ENCODE data around the gene HS6ST1.

HS6ST1 gene

DNA sequence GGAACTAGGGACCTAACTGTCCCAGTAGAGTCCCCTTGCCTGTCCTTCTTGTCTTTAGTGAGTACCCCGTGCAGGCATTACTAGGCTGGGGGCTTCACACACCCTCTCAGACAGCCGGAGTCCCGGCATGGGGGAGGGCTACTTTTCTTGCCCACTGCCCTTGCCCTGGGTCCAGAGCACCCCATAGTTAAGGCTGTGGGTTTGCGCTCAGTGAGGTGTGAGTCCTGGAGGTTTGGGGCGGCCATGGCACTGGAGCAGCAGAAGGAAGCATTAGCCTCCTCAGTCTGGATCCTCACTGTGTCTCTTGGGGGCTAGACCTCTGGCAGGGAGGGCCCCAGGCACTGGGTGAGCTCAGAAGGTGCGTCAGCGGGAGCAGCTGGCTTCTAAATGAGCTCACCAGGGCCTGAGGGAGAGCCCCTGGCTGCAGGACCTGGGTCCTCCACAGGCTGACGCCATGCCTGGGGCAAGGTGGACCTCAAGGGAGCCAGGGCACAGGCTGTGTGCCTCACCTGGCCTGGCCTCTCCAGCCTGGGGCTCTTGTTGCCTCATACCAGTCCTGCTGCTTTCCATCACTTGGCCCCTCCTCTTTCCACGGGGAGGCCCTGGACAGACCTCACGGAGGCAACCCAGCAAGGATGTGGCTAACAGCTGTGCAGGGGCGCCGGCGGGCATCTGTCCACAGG lies 27.4 kb downstream of the HS6ST1 start:
- H3K27me3 Mint-ChIP-seq, result no peaks in the 10 kb centered on the region
- H3K27ac Mint-ChIP-seq, result no peak overlapping the region
- no peak overlapping the region for H3K4me3 Mint-ChIP-seq
- peaks cover 10% of the 10 kb centered on the region for H3K36me3 Mint-ChIP-seq (ENCODE audit: low read depth)
- no peaks in the 10 kb centered on the region for H3K4me1 Mint-ChIP-seq (ENCODE audit: low read depth)
- no peaks in the 10 kb centered on the region for H3K9me3 Mint-ChIP-seq

DNA sequence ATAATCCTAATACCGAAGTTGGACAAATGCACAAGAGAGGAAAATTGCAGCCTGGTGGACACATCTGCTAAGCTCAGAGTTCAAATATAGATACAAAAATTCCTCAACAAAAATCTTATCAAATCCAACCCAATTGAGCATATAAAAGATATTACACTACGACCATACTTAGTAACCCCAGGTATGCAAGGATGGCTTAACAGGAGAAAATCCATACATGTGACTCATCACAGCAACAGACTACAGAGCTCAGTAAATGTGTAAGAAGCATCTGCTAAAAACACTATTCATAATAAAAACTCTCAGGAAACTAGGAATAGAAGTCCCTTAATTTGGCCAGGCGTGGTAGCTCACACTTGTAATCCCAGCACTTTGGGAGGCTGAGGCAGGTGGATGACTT lies 28.3 kb downstream of the HS6ST1 start:
- no peak overlapping the region for H3K4me3 Mint-ChIP-seq
- peaks cover 5% of the 10 kb centered on the region for H3K36me3 Mint-ChIP-seq (ENCODE audit: low read depth)
- H3K4me1 Mint-ChIP-seq (ENCODE audit: low read depth), result no peaks in the 10 kb centered on the region
- H3K27me3 Mint-ChIP-seq, result no peaks in the 10 kb centered on the region
- no peaks in the 10 kb centered on the region for H3K9me3 Mint-ChIP-seq
- no peak overlapping the region for H3K27ac Mint-ChIP-seq

DNA sequence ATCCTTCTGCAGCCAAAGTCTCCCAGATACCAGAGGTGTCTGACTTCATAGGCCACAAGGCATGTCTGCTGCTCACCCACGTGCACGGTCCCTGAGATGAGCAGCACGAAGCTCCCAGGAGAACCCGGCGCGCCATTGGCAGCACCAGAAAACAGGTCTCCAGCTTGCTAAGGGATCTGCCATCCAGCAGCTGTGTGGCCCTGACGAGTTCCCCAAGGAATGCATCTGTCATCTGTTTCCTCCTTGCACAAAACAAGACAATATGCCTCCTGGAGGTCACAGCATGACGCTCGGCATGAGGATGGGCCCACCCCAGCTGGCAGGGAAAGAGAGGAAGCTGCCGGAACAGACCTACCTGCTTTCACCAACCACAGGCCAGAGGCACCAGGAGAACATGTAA lies 29.2 kb downstream of the HS6ST1 start:
- H3K36me3 Mint-ChIP-seq (ENCODE audit: low read depth), result peaks cover 4% of the 10 kb centered on the region
- no peak overlapping the region for H3K4me3 Mint-ChIP-seq
- no peak overlapping the region for H3K27ac Mint-ChIP-seq
- H3K9me3 Mint-ChIP-seq, result no peaks in the 10 kb centered on the region
- no peaks in the 10 kb centered on the region for H3K4me1 Mint-ChIP-seq (ENCODE audit: low read depth)
- no peaks in the 10 kb centered on the region for H3K27me3 Mint-ChIP-seq

DNA sequence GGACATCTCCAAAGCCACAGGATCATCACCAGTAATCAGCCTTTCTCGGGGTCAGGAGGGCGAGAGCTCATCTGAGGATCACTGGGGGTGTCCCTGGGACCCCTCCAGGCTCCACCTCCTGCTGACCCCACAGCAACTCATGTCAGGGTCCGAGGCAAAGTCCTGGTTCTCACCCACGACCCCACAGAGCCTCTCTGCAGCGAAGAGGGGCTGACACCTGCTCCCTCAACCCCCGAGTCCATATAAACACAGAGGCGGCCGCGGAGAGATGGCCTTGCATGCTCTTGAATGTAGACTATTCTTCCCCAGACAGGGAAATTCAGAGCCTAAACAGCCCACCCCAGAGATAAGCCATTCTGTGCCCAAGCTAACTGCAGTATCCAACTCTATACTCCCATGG lies 29.9 kb downstream of the HS6ST1 start:
- Mint-ChIP-seq H3K27ac (no peak overlapping the region), H3K27me3 (no peaks in the 10 kb centered on the region), H3K4me1 (ENCODE audit: low read depth) (no peaks in the 10 kb centered on the region), H3K9me3 (no peaks in the 10 kb centered on the region), H3K4me3 (no peak overlapping the region), H3K36me3 (ENCODE audit: low read depth) (peaks cover 4% of the 10 kb centered on the region)

DNA sequence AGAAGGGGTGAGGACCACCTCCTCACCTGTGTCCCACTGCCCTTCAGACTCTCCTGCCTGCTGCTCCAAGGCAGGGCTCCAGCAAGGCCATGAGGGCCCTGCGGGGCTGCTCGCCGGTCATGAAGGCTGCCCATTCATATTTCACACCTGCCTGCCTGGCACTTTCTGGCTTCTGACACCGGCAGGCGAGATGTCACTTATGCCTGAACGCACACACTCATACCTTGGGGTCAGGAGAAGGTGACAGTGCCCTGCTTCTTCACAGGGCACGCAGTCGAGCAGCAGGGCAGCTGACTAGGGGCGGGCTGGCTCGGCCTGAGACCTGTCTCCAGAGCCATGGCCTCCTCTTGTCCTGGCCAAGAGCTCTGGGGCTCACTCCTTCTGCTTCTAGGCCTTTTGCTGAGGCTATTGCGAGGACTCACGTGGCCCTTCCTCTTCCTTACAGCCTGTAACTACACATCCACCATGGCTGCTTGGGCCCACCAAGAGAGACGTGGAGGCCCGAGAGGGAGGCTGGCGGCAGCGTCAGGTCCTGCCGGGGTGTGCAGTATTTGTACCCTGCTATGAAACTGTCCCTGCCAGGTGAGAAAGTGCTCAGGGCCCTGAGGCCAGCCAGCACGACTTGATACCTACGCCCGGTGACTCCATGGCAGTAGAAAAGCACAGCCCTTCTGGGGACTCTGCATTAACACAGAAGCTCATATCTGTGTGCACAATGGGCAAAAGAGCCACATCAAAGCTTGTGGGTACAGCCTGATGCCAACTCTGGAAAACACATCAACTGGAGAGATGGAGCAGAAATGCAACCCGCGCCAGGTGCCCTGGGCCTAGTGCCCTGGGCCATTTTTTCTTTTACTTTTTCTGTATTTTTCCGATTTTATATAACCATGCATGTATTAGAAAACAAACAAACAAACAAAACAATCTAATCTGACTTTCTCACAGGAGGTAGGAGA lies 30.6 kb downstream of the HS6ST1 start:
- H3K27ac Mint-ChIP-seq, result no peak overlapping the region

DNA sequence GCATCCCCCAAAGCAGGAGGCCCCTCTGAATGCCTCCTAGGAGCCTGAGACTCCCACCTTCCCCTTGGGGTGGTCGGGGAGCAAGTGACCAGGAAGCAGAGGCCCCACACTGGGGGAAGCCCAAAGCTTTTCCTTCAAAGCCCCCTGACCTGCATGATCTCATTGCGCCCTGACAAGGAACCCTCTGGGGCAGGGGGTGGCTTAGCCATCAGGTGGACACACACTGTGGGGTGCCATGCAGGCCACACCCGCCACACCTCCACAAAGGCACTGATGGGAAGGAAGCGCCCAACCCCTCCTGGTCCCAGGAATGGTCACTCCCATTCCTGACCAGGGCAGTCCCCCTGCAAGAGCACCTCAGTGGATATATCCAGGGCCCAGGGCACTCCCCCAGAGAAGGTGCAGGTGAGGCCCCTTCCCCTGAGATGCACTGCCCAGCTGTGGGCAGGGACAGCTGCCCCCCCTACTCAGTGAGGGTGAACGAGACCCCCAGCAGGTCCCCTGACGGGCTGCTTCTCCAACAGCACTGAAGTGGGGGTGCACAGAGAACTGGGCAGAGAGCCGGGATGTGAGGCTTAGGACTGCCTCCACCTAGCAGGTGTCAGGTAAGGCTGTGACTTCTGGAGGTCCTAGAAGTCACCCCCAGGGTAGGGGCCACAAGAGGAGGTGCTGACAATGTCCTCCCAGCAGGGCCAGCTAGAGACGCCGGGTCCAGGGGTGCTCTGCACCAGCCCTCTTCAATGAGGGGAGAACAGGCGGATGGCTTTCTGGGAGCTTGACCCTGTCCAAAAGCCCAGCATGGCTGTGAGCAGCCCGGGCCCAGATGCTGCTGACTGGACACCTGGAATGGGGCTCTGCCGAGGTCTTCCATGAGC lies 31.5 kb downstream of the HS6ST1 start:
- H3K27me3 Mint-ChIP-seq, result no peaks in the 10 kb centered on the region
- no peak overlapping the region for H3K27ac Mint-ChIP-seq
- no peaks in the 10 kb centered on the region for H3K9me3 Mint-ChIP-seq
- no peak overlapping the region for H3K4me3 Mint-ChIP-seq
- H3K4me1 Mint-ChIP-seq (ENCODE audit: low read depth), result peaks cover 3% of the 10 kb centered on the region
- H3K36me3 Mint-ChIP-seq (ENCODE audit: low read depth), result peaks cover 4% of the 10 kb centered on the region

More for the DNA sequence above, 30.6 kb downstream of the HS6ST1 start:
- Mint-ChIP-seq H3K9me3 (no peaks in the 10 kb centered on the region), H3K36me3 (ENCODE audit: low read depth) (peaks cover 4% of the 10 kb centered on the region), H3K4me3 (no peak overlapping the region), H3K4me1 (ENCODE audit: low read depth) (no peaks in the 10 kb centered on the region), H3K27me3 (no peaks in the 10 kb centered on the region)

DNA sequence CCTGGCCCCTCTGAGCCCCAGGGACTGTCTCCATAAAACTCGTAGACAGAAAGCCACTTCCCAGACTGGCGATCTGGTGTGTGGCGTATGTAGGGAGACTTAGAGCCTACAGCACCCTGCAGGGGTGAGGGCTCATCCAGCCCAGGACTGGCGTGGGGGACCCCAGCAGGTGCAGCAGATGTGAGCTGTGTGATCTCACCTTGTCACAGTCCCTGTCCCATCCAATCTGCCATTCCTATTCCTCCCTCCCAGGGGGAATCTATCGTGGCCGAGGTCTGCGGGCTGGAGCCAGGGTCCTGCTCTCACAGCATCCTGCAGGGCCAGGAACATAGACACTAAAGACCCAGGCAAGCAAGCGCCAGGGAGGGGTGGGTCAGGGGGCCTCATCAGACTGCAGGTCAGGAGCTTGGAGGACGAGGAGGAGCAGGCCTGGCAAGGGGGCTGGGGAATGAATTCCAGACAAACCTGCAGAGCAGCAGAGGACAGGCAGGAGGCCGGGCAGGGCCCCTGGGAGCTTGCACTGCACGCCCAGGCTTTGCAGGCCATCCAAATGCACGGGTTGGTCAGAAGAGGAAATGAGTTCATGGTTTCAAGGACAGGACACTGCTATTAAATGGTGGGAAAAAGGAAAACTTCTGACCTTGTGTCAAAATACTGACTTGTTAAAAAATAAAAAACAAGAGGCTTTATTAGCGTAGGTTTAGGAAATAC lies 32.5 kb downstream of the HS6ST1 start:
- Mint-ChIP-seq H3K4me1 (ENCODE audit: low read depth) (peaks cover 13% of the 10 kb centered on the region), H3K27me3 (no peaks in the 10 kb centered on the region), H3K9me3 (no peaks in the 10 kb centered on the region), H3K27ac (no peak overlapping the region), H3K4me3 (no peak overlapping the region), H3K36me3 (ENCODE audit: low read depth) (peaks cover 4% of the 10 kb centered on the region)

DNA sequence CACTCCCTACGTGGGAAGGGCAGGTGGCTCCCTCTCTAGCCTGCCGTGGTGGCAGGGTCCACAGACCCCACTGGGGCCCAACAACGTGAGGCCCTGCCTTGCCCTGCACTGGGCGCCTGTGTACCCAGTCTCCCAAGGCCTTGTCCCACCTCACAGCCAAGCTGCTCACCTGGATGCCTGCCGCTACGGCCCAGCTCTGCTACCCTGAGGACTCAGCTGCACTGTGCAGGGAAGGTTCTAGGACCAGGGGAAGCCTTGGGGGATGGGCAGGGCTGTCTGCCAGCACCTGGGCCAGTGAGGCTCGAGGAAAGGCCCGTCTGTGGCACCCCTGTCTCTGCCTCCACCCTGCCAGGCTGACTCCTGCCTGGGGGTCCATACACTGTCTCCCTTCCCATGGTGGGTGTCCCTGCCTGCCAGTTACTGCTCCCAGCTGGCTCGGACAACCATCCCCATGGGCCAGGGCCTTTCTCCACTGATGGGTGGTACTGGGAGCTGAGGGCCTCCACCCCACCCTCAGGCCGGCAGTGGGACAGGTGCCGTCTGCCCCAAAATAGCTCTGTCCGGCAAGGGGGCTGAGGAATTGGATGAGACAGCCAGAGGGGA lies 33.2 kb downstream of the HS6ST1 start:
- Mint-ChIP-seq H3K4me1 (ENCODE audit: low read depth) (peaks cover 20% of the 10 kb centered on the region), H3K4me3 (no peak overlapping the region), H3K27ac (no peak overlapping the region), H3K36me3 (ENCODE audit: low read depth) (peaks cover 3% of the 10 kb centered on the region), H3K27me3 (no peaks in the 10 kb centered on the region), H3K9me3 (no peaks in the 10 kb centered on the region)

DNA sequence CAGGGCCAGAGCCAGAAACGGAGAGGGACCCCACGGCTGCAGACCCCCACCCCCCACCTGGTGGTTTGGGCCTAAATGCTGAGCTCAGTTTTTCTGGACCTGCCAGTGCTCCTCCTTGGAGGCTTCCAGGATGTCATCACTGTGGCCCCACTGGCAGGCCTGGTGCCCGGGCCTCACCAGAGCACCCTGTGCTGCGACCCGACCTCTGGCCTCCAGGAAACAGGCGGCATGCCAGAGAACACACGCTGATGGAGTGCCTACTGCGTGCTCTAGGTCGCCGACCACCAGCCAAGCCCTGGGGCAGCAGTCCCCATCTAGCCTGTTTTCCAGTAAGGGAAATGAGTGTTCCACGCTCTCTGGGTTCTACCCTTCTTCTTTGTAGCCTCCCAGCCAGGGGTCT lies 33.8 kb downstream of the HS6ST1 start:
- Mint-ChIP-seq H3K36me3 (ENCODE audit: low read depth) (no peaks in the 10 kb centered on the region), H3K9me3 (no peaks in the 10 kb centered on the region), H3K27me3 (no peaks in the 10 kb centered on the region), H3K4me3 (no peak overlapping the region), H3K27ac (no peak overlapping the region), H3K4me1 (ENCODE audit: low read depth) (peaks cover 22% of the 10 kb centered on the region)

DNA sequence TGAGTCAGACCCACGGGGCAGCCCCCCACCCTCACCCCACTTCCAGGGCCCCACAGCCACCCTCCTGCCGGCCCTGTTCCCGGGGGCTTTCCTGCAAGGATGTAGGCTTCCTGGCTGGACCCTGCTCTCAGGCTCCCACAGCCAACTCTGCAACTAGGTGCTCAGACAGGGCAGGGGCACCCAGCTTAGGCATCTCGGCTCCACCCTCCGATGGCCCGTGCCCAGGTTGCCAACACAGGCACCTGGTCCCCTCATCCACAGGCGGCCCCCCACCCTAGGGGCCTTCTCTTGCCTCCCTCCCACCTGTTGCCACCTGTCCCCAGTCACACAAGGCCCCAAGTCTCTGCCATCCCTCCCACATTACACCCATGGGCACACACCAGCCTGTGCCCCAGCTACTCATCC lies 34.6 kb downstream of the HS6ST1 start:
- H3K27ac Mint-ChIP-seq, result no peak overlapping the region
- no peaks in the 10 kb centered on the region for H3K27me3 Mint-ChIP-seq
- H3K36me3 Mint-ChIP-seq (ENCODE audit: low read depth), result no peaks in the 10 kb centered on the region
- H3K4me3 Mint-ChIP-seq, result no peak overlapping the region
- no peaks in the 10 kb centered on the region for H3K9me3 Mint-ChIP-seq
- H3K4me1 Mint-ChIP-seq (ENCODE audit: low read depth), result peaks cover 27% of the 10 kb centered on the region

DNA sequence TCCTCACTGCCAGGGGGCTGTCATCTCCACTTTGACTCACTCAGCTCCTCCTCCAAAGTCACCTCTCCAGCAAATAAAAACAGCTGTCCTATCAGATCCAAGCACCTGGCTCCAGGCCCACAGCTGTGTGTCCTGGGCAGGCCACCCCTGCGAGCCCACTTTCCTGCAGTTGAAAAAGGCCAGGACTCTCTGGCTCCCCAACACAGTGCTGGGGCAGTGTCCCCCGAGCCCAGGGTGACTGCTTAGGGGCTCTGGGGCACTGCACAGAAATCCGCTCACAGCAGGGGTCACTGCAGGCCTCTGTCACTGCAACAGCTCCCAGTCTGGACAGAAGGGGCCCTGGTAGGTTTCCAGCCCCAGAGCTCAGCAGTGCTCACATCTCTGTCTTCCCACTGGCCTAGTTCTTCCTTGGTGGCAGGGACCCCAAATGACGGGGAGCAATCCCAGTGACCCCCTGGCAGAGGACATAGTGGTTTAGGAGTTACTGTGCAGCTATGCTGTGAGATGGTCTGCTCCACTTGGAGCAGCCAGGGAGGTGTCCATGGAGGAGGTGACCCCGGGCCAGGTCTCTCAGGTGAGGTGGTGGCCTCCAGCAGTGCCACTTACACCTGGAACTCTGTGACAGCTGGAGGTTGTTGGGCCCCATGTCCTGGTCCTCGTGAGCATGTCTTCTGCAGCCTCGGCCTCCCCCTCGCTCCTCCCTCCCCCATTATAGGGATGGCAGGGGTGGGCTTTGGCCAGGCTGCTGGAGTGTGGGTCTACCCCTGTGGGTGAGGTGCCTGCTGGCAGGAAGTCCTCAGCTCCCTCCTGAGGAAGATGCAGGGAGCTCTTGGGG lies 35.5 kb downstream of the HS6ST1 start:
- Mint-ChIP-seq H3K4me3 (no peak overlapping the region), H3K27me3 (no peaks in the 10 kb centered on the region), H3K36me3 (ENCODE audit: low read depth) (no peaks in the 10 kb centered on the region), H3K27ac (no peak overlapping the region), H3K9me3 (no peaks in the 10 kb centered on the region), H3K4me1 (ENCODE audit: low read depth) (peaks cover 27% of the 10 kb centered on the region)

DNA sequence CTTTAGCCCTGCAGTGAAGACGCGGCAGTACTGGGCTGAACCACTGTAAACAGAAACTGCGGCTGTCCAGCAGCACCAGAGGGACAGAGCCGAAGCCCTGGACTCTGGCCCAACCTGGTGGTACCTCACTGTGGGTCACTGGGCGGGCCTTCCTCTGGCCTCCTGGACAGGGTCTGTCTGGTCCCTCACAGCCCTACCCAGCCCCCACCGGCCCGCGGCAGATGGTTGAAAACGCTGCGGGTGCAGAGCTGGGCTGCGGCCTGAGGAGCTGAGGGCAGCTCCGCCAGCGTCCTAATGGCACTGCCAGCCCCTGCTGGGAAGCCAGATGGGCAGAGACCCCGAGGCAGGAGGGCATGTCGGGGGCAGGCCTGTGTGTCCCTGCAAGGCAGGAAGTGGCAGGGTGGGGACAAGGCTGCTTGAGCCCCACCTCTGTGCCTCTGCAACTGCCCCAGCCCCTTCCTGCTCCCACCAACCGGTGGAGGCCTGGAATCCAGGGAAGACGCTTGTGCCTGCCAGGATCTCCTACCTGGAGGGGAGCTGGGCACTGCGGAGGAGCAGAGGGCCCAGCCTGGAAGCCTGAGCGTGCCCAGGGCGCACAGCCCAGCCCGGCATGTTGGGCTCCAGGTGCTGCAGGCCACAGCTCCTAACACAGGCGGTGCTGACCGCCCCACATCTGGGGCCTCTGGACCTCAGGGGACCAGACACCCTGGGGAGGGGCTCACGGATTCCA lies 36.3 kb downstream of the HS6ST1 start:
- Mint-ChIP-seq H3K27me3 (no peaks in the 10 kb centered on the region), H3K9me3 (no peaks in the 10 kb centered on the region), H3K4me1 (ENCODE audit: low read depth) (peaks cover 27% of the 10 kb centered on the region), H3K36me3 (ENCODE audit: low read depth) (no peaks in the 10 kb centered on the region), H3K4me3 (no peak overlapping the region), H3K27ac (no peak overlapping the region)

DNA sequence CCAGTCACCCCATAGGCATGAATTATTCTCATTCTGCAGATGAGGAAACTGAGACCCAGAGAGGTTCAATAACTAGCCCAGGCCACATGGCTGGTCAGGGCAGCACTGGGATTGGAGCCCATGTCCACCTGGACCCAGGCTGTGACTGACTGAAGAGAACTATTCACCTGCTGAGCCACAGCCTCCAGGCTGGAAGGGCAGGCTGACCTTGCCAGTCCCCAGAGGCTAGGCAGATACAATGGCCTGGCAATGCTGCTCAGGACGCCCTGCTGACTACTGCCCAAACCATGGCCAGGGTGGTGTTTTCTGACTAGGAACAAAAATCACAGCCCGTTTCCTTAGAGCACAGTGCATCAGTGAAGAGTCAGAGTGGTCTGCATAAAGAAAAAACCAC lies 36.8 kb downstream of the HS6ST1 start:
- no peaks in the 10 kb centered on the region for H3K36me3 Mint-ChIP-seq (ENCODE audit: low read depth)
- no peaks in the 10 kb centered on the region for H3K27me3 Mint-ChIP-seq
- peaks cover 27% of the 10 kb centered on the region for H3K4me1 Mint-ChIP-seq (ENCODE audit: low read depth)
- no peak overlapping the region for H3K27ac Mint-ChIP-seq
- no peak overlapping the region for H3K4me3 Mint-ChIP-seq
- no peaks in the 10 kb centered on the region for H3K9me3 Mint-ChIP-seq
